ENCODE measurements around the gene OR5P2.
"Not testable (repeated sequence)": the region's sequence is repeated elsewhere in the genome, so short reads cannot be mapped to it uniquely, and the experiment has no call there.

Gene OR5P2

GRCh38 chr11:7796842-7797241 is at the start of gene OR5P2:
Gene OR5P2 (minus strand): TSS chr11:7796942. CDS start chr11:7796942, 0 bp downstream.
- FAIRE-seq: no peak

- no peak for FAIRE-seq
Observed at GRCh38 chr11:7846003-7846402, 49.3 kb upstream of the OR5P2 start.

- FAIRE-seq: no peak
Observed at GRCh38 chr11:7844986-7845385, 48.2 kb upstream of the OR5P2 start.

- FAIRE-seq: no peak
Observed at GRCh38 chr11:7844521-7844920, 47.8 kb upstream of the OR5P2 start.

GRCh38 chr11:7840578-7840977 is 43.8 kb upstream of the OR5P2 start:
- FAIRE-seq: peak; percentile 71

- no peak for FAIRE-seq
Observed at GRCh38 chr11:7833527-7833926, 36.8 kb upstream of the OR5P2 start.

GRCh38 chr11:7830740-7831139 is 34.0 kb upstream of the OR5P2 start, which contains the start of gene OR5P3:
Gene OR5P3 (minus strand): TSS chr11:7830840.
- no peak for FAIRE-seq

GRCh38 chr11:7826324-7826723 is 29.6 kb upstream of the OR5P2 start:
- no peak for FAIRE-seq

GRCh38 chr11:7820417-7820816 is 23.7 kb upstream of the OR5P2 start:
- FAIRE-seq: not testable (repeated sequence)

- FAIRE-seq: not testable (repeated sequence)
Observed at GRCh38 chr11:7814897-7815296, 18.2 kb upstream of the OR5P2 start.

- FAIRE-seq: not testable (repeated sequence)
Observed at GRCh38 chr11:7810301-7810700, 13.6 kb upstream of the OR5P2 start.

- no peak for FAIRE-seq
Observed at GRCh38 chr11:7793233-7793632, 3.5 kb downstream of the OR5P2 start.

GRCh38 chr11:7787239-7787638 is 9.5 kb downstream of the OR5P2 start:
- FAIRE-seq: no peak

GRCh38 chr11:7775689-7776088 is 21.1 kb downstream of the OR5P2 start:
- FAIRE-seq: no peak

- FAIRE-seq: not testable (repeated sequence)
Observed at GRCh38 chr11:7764301-7764700, 32.4 kb downstream of the OR5P2 start.

GRCh38 chr11:7759010-7759409 is 37.7 kb downstream of the OR5P2 start:
- FAIRE-seq: no peak

GRCh38 chr11:7749456-7749855 is 47.3 kb downstream of the OR5P2 start:
- no peak for FAIRE-seq

Measured in G401.6 (cell line).